ENCODE data around the gene DYSF. TPM values are rescaled to one million over a fixed set of nuclear protein-coding genes. Genes with fewer than 3 reads are reported as not detected.

Gene DYSF
- total RNA-seq, 4 donors from 2014 or later, result 2.4 to 10.6 (median 4.3) TPM

GRCh38 chr2:71735676-71736075 is 282.3 kb downstream of the DYSF start:
- WGBS, 2 donors, result 70 to 95% methylated on average over 1 of the region's 1 CpG
- H3K4me1 ChIP-seq, result peaks cover 0 to 4% (median 0%) of the 10 kb centered on the region in 3 donors
- no peak overlapping the region for H3K4me3 ChIP-seq
- TF ChIP-seq, protein P1, sequence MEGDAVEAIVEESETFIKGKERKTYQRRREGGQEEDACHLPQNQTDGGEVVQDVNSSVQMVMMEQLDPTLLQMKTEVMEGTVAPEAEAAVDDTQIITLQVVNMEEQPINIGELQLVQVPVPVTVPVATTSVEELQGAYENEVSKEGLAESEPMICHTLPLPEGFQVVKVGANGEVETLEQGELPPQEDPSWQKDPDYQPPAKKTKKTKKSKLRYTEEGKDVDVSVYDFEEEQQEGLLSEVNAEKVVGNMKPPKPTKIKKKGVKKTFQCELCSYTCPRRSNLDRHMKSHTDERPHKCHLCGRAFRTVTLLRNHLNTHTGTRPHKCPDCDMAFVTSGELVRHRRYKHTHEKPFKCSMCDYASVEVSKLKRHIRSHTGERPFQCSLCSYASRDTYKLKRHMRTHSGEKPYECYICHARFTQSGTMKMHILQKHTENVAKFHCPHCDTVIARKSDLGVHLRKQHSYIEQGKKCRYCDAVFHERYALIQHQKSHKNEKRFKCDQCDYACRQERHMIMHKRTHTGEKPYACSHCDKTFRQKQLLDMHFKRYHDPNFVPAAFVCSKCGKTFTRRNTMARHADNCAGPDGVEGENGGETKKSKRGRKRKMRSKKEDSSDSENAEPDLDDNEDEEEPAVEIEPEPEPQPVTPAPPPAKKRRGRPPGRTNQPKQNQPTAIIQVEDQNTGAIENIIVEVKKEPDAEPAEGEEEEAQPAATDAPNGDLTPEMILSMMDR (IDR thresholded peaks at IDR 0.05), result no peak
- no peak for TF ChIP-seq POLR2A (IDR thresholded peaks at IDR 0.05)
- no peaks in the 10 kb centered on the region for H3K27me3 ChIP-seq
- no peak for DNase-seq
- intact Hi-C loops (cut with DNase I), result no loop called here
- no peak overlapping the region for H3K27ac ChIP-seq
- H3K36me3 ChIP-seq, result no peaks in the 10 kb centered on the region
- peaks cover 0 to under 1% (median 0%) of the 10 kb centered on the region in 3 donors for H3K9me3 ChIP-seq

Other genes with a start within 250 kb of the DYSF start
- 10 to 100 TPM in 2 of 4 donors, 1 to 10 TPM in 2; 6.5 to 13.9 (median 9.9) TPM for gene PAIP2B, start 226.5 kb upstream of the DYSF start, total RNA-seq
- 100 to 1,000 TPM in 1 of 4 donors, 10 to 100 TPM in 3; 67.3 to 133 (median 79.2) TPM for gene ZNF638, start 121.8 kb upstream of the DYSF start, total RNA-seq

Measured in esophagus squamous epithelium (tissue), 5 donors.